Right ventricle myocardium inferior (tissue), 1 donor: ENCODE results near the gene PFDN4. TPM values are rescaled to one million over a fixed set of nuclear protein-coding genes. Genes with fewer than 3 reads are reported as not detected.

ENCODE experiments used
- ATAC-seq: fragments of 200-7000 bp; cut with Tn5 transposase; one replicate; pipeline ENCODE4 v1.9.1; 2020; ENCODE audit warnings: mild to moderate bottlenecking, moderate library complexity
- DNase-seq: peaks from one replicate; pipeline ENCODE4 v3.0.0; 2021; ENCODE audit errors: missing footprints
- intact Hi-C: fragments of 100-400 bp; cut with DNase I; formaldehyde crosslinking; loops from one replicate; pipeline ENCODE4 v1.11.0; 2022
- total RNA-seq: library from RNA; stranded (reverse); fragmentation: NEBNext Ultra II Directional; extraction: Animal tissue kit (Norgen Biotek cat#: 25700); gene quantifications from one replicate; pipeline ENCODE4 v1.2.1, GENCODE V29; 2021
- donor health status: DM: no; HTN: yes; CAD: no; lungs with severe emphysema.

Gene PFDN4
- total RNA-seq, 1 donor from 2014 or later: 24.0 TPM

- ATAC-seq (no peak), DNase-seq (no peak)
- intact Hi-C loops: no loop called here
Observed at GRCh38 chr20:54172856-54173652, 34.8 kb upstream of the PFDN4 start.

GRCh38 chr20:54173653-54174456 is 34.0 kb upstream of the PFDN4 start, which contains the start of gene CYP24A1:
CYP24A1 (minus strand) TSS chr20:54173986; CDS start chr20:54173579, 407 bp downstream.
- ATAC-seq (no peak), DNase-seq (no peak)
- intact Hi-C loops: no loop called here

- DNase-seq (no peak), ATAC-seq (no peak)
- intact Hi-C loops: no loop called here
Observed at GRCh38 chr20:54174457-54175175, 33.3 kb upstream of the PFDN4 start.

- ATAC-seq: no peak
- intact Hi-C loops: no loop called here
- no peak for DNase-seq
Observed at GRCh38 chr20:54176610-54177009, 31.3 kb upstream of the PFDN4 start.

GRCh38 chr20:54177378-54177777 is 30.5 kb upstream of the PFDN4 start:
- intact Hi-C loops: no loop called here
- ATAC-seq (no peak), DNase-seq (no peak)

GRCh38 chr20:54178256-54178655 is 29.6 kb upstream of the PFDN4 start:
- ATAC-seq (no peak), DNase-seq (no peak)
- intact Hi-C loops: no loop called here

GRCh38 chr20:54179946-54180345 is 27.9 kb upstream of the PFDN4 start:
- ATAC-seq (no peak), DNase-seq (no peak)
- intact Hi-C loops: no loop called here

GRCh38 chr20:54180931-54181330 is 27.0 kb upstream of the PFDN4 start:
- no peak for ATAC-seq
- DNase-seq: no peak
- intact Hi-C loops: no loop called here

- no peak for ATAC-seq
- DNase-seq: no peak
- intact Hi-C loops: no loop called here
Observed at GRCh38 chr20:54184071-54184470, 23.8 kb upstream of the PFDN4 start.

GRCh38 chr20:54184904-54185626 is 22.8 kb upstream of the PFDN4 start:
- no peak for DNase-seq
- ATAC-seq: no peak
- intact Hi-C loops: no loop called here

GRCh38 chr20:54188132-54188849 is 19.6 kb upstream of the PFDN4 start:
- intact Hi-C loops: no loop called here
- ATAC-seq (no peak), DNase-seq (no peak)

GRCh38 chr20:54189630-54190029 is 18.3 kb upstream of the PFDN4 start:
- no peak for ATAC-seq
- intact Hi-C loops: no loop called here
- no peak for DNase-seq

GRCh38 chr20:54190217-54190616 is 17.7 kb upstream of the PFDN4 start:
- DNase-seq: no peak
- ATAC-seq: no peak
- intact Hi-C loops: no loop called here

GRCh38 chr20:54193817-54194216 is 14.1 kb upstream of the PFDN4 start:
- no peak for ATAC-seq
- intact Hi-C loops: no loop called here

GRCh38 chr20:54194724-54195438 is 13.0 kb upstream of the PFDN4 start:
- DNase-seq (no peak), ATAC-seq (no peak)
- intact Hi-C loops: loop anchor here (1.0 kb wide), 1 partner anchor 99 kb away; no protein-coding TSS in a partner anchor

More at GRCh38 chr20:54193817-54194216, 14.1 kb upstream of the PFDN4 start:
- no peak for DNase-seq

- DNase-seq (no peak), ATAC-seq (peak; percentile 16)
- intact Hi-C loops: loop anchor here (1.0 kb wide), 1 partner anchor 99 kb away; no protein-coding TSS in a partner anchor
Observed at GRCh38 chr20:54195483-54196472, 12.1 kb upstream of the PFDN4 start.
